ENCODE results near the gene ATP13A2.
"Not testable (repeated sequence)": the region's sequence is repeated elsewhere in the genome, so short reads cannot be mapped to it uniquely, and the experiment has no call there.

Gene ATP13A2

DNA sequence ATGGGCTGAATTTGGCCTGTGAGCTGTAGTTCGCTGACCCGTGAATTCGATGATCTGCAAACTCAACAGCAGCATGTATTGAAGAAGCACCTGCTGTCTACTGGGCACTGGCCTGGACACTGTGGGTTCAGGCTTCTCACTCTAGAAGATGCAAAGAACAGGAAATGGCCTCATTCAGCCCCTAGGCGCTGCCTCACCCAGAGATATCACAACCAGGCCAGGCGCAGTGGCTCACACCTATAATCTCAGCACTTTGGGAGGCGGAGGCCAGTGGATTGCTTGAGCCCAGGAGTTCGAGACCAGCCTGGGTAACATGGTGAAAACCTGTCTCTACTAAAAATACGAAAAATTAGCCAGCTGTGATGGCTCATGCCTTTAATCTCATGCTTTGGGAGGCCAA is 55.0 kb downstream of the ATP13A2 start:
- no peak for DNase-seq

DNA sequence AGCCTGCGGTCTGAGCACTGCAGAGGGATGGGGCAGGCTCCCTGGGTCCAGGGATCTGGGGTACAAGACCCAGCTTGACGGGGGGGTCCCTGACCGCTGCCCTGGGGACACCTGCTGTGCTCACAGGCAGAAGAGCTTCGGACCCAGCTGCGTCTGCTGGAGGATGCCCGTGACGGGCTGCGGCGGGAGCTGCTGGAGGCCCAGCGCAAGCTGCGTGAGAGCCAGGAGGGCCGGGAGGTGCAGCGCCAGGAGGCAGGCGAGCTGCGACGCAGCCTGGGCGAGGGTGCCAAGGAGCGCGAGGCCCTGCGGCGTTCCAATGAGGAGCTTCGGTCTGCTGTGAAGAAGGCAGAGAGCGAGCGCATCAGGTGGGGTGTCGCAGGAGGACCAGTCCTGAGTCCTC is 56.5 kb downstream of the ATP13A2 start:
- no peak for DNase-seq

- DNase-seq: no peak
Measured at GRCh38 chr1:16954579-16954978, 57.1 kb downstream of the ATP13A2 start.

GRCh38 chr1:16952376-16952775 is 59.4 kb downstream of the ATP13A2 start:
- not testable (repeated sequence) for DNase-seq

GRCh38 chr1:16949026-16949425 is 62.7 kb downstream of the ATP13A2 start:
- not testable (repeated sequence) for DNase-seq

GRCh38 chr1:16948282-16948891 is 63.3 kb downstream of the ATP13A2 start:
- not testable (repeated sequence) for DNase-seq

- DNase-seq: no peak
Measured at GRCh38 chr1:16946646-16947045, 65.1 kb downstream of the ATP13A2 start.

- DNase-seq: not testable (repeated sequence)
Measured at GRCh38 chr1:16946185-16946584, 65.5 kb downstream of the ATP13A2 start.

DNA sequence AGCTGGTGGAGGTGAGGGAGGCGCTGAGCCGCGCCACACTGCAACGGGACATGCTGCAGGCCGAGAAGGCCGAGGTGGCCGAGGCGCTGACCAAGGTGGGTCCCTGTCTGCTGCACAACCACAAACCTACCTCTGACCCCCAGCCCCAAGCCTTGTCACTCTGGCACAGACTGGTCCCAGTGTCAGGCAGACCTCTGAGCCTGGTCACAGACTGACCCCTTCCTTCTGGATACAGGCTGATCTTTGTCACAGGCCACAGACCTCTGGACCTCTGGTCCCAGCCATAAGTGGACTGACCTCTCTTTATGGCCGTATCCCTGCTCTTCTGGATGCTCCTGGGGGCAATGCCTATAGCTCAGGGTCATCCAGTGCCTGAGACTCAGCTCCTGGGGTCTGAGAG is 66.2 kb downstream of the ATP13A2 start:
- not testable (repeated sequence) for DNase-seq

GRCh38 chr1:16944038-16944437 is 67.7 kb downstream of the ATP13A2 start:
- DNase-seq: no peak

- not testable (repeated sequence) for DNase-seq
Measured at GRCh38 chr1:16939386-16940180, 72.1 kb downstream of the ATP13A2 start.

- no peak for DNase-seq
Measured at GRCh38 chr1:16938351-16939321, 73.1 kb downstream of the ATP13A2 start.

GRCh38 chr1:16936580-16936979 is 75.1 kb downstream of the ATP13A2 start:
- not testable (repeated sequence) for DNase-seq

Measured in DMS 273 treated with DMSO at 0.1 percent for 48 hours (cell line).